Activated naive CD4-positive, alpha-beta T cell treated with anti-CD3 and anti-CD28 coated beads for 36 hours (primary cell): ENCODE data around the gene SLC25A25. TPM values are rescaled to one million over a fixed set of nuclear protein-coding genes. Genes with fewer than 3 reads are reported as not detected.
"Not testable (repeated sequence)": the region's sequence is repeated elsewhere in the genome, so short reads cannot be mapped to it uniquely, and the experiment has no call there.

ENCODE experiments used
- CTCF ChIA-PET: fragments of 350-600 bp; sonication (Branson Sonifier 250); formaldehyde crosslinking; loops from one replicate; lab custom pipeline; 2021; ENCODE audit warnings: antibody characterized with exemption; lab: Charles Lee
- DNase-seq: peaks from one replicate; pipeline ENCODE4 v3.0.0-alpha.2; 2020
- H3K27ac Mint-ChIP-seq: one replicate; pipeline ENCODE4 v1.8.0; 2021; ENCODE audit warnings: mild to moderate bottlenecking, mixed read lengths
- H3K27me3 Mint-ChIP-seq: one replicate; pipeline ENCODE4 v1.8.0; 2021; ENCODE audit warnings: low read depth, mixed read lengths
- H3K36me3 Mint-ChIP-seq: one replicate; pipeline ENCODE4 v1.8.0; 2021; ENCODE audit warnings: low read depth, mixed read lengths
- H3K4me1 Mint-ChIP-seq: one replicate; pipeline ENCODE4 v1.8.0; 2021; ENCODE audit warnings: low read depth, mixed read lengths
- H3K4me3 Mint-ChIP-seq: one replicate; pipeline ENCODE4 v1.8.0; 2021; ENCODE audit warnings: mild to moderate bottlenecking, moderate library complexity, mixed read lengths
- H3K9me3 Mint-ChIP-seq: one replicate; pipeline ENCODE4 v1.8.0; 2021; ENCODE audit warnings: mixed read lengths
- intact Hi-C: fragments of 100-400 bp; cut with micrococcal nuclease; formaldehyde crosslinking; loops from one replicate; pipeline ENCODE4 v1.15.1; 2023
- total RNA-seq, 2 experiments: library from RNA; stranded (reverse); gene quantifications; one replicate each; pipeline ENCODE4 v1.2.3, GENCODE V29; 2021

Gene SLC25A25
- total RNA-seq, 2 experiments from 2014 or later: 12.0 to 12.7 TPM

GRCh38 chr9:128034821-128035652, 33.0 kb upstream of the SLC25A25 start:
- H3K27me3 Mint-ChIP-seq: no peaks in the 10 kb centered on the region
- H3K27ac Mint-ChIP-seq: peak overlapping the region; percentile 62
- no peaks in the 10 kb centered on the region for H3K36me3 Mint-ChIP-seq
- no peaks in the 10 kb centered on the region for H3K9me3 Mint-ChIP-seq
- intact Hi-C loops: loop anchor here (1.0 to 2.0 kb wide), 2 partner anchors 82 to 92 kb away; no protein-coding TSS in a partner anchor
- peak; percentile 78 for DNase-seq
- CTCF ChIA-PET: interaction anchor here (0.5 to 10.4 kb wide), 36 partner anchors 10 to 288 kb away, joined by 3 to 212 read pairs (median 6); partner anchors contain the start of genes DPM2, EEIG1, PIP5KL1 and ST6GALNAC4
- no peak overlapping the region for H3K4me3 Mint-ChIP-seq
- H3K4me1 Mint-ChIP-seq: peaks cover 41% of the 10 kb centered on the region

- intact Hi-C loops, H3K27ac Mint-ChIP-seq, H3K27me3 Mint-ChIP-seq, H3K36me3 Mint-ChIP-seq, H3K9me3 Mint-ChIP-seq, DNase-seq, H3K4me3 Mint-ChIP-seq: not testable (repeated sequence)
- peaks cover 30% of the 10 kb centered on the region for H3K4me1 Mint-ChIP-seq
- CTCF ChIA-PET: interaction anchor here (0.7 to 10.4 kb wide), 13 partner anchors 10 to 115 kb away, joined by 3 to 212 read pairs (median 16); partner anchors contain the start of genes DPM2, EEIG1 and NAIF1
Measured at GRCh38 chr9:128036522-128036921, 31.5 kb upstream of the SLC25A25 start.

GRCh38 chr9:128040783-128041182, 27.2 kb upstream of the SLC25A25 start:
- intact Hi-C loops: loop anchor here (5.0 kb wide), 1 partner anchor 42 kb away; no protein-coding TSS in a partner anchor
- H3K4me1 Mint-ChIP-seq, H3K4me3 Mint-ChIP-seq, CTCF ChIA-PET, H3K27me3 Mint-ChIP-seq, DNase-seq, H3K9me3 Mint-ChIP-seq, H3K36me3 Mint-ChIP-seq, H3K27ac Mint-ChIP-seq: not testable (repeated sequence)

DNA sequence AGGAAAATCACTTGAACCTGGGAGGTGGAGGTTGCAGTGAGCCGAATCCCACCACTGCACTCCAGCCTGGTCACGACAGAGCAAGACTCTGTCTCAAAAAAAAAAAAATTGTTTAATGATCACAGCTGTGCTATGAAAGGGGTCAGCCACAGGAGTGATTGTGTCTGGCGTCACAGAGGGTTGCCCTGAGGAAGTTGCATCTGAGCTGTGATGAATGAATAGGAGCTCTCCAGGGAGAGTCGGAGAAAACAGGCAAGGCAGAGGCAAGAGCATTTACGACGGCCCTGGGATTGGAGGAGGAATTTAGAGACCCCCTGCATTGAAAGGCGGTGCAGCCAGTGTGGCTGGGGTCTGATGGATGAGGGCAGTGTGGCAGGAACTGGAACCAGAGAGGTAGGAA, 26.0 kb upstream of the SLC25A25 start:
- no peaks in the 10 kb centered on the region for H3K9me3 Mint-ChIP-seq
- no peak overlapping the region for H3K4me3 Mint-ChIP-seq
- intact Hi-C loops: loop anchor here (5.0 kb wide), 1 partner anchor 40 kb away; no protein-coding TSS in a partner anchor
- no peaks in the 10 kb centered on the region for H3K36me3 Mint-ChIP-seq
- H3K27ac Mint-ChIP-seq: no peak overlapping the region
- CTCF ChIA-PET: interaction anchor here (1.8 kb wide), 1 partner anchor 87 kb away, joined by 5 read pairs; no protein-coding TSS in a partner anchor
- peaks cover 2% of the 10 kb centered on the region for H3K4me1 Mint-ChIP-seq
- DNase-seq: no peak
- no peaks in the 10 kb centered on the region for H3K27me3 Mint-ChIP-seq

DNA sequence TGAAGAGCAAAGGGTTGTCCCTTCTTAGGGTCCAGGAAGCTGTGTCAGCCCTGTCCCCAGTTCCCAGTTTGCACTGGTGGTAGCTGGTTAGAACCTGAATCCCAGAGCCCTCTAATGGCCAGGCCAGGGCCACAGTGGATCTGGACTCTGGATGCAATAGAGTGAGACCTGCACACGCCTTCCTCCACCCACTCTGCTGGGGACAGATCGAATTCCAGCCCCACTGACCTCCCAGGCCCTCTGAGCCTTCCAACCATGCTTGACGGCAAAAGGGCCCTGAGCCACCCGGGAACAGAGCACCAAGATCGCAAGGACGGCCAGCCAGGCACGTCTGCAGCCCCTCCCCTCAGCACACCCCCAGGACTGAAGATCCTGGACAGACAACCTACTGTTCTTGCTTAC, 24.6 kb upstream of the SLC25A25 start:
- H3K36me3 Mint-ChIP-seq: no peaks in the 10 kb centered on the region

GRCh38 chr9:128045409-128045808, 22.6 kb upstream of the SLC25A25 start:
- H3K27ac Mint-ChIP-seq, H3K9me3 Mint-ChIP-seq, DNase-seq, intact Hi-C loops, H3K4me1 Mint-ChIP-seq, H3K36me3 Mint-ChIP-seq, H3K4me3 Mint-ChIP-seq, H3K27me3 Mint-ChIP-seq: not testable (repeated sequence)
- CTCF ChIA-PET: interaction anchor here (0.6 to 1.2 kb wide), 4 partner anchors 11 to 124 kb away, joined by 3 to 4 read pairs (median 4); no protein-coding TSS in a partner anchor

More for the DNA sequence above, 24.6 kb upstream of the SLC25A25 start:
- Mint-ChIP-seq H3K27ac (no peak overlapping the region), H3K4me3 (no peak overlapping the region), H3K9me3 (no peaks in the 10 kb centered on the region), H3K4me1 (peaks cover 2% of the 10 kb centered on the region), H3K27me3 (no peaks in the 10 kb centered on the region)
- CTCF ChIA-PET: interaction anchor here (1.2 to 1.8 kb wide), 3 partner anchors 28 to 100 kb away, joined by 3 to 8 read pairs (median 5); no protein-coding TSS in a partner anchor
- intact Hi-C loops: loop anchor here (5.0 kb wide), 1 partner anchor 39 kb away; no protein-coding TSS in a partner anchor
- no peak for DNase-seq

GRCh38 chr9:128045831-128046230, 22.2 kb upstream of the SLC25A25 start:
- CTCF ChIA-PET: interaction anchor here (0.9 to 1.4 kb wide), 4 partner anchors 10 to 125 kb away, joined by 3 to 7 read pairs (median 4); no protein-coding TSS in a partner anchor
- intact Hi-C loops: no loop called here

GRCh38 chr9:128047231-128047630, 20.8 kb upstream of the SLC25A25 start:
- H3K36me3 Mint-ChIP-seq: no peaks in the 10 kb centered on the region
- no peak overlapping the region for H3K27ac Mint-ChIP-seq
- H3K4me3 Mint-ChIP-seq: no peak overlapping the region
- H3K4me1 Mint-ChIP-seq: peaks cover 1% of the 10 kb centered on the region
- DNase-seq: no peak
- CTCF ChIA-PET: interaction anchor here (0.7 to 1.4 kb wide), 5 partner anchors 13 to 105 kb away, joined by 3 to 7 read pairs (median 4); no protein-coding TSS in a partner anchor
- H3K27me3 Mint-ChIP-seq: no peaks in the 10 kb centered on the region
- intact Hi-C loops: no loop called here
- no peaks in the 10 kb centered on the region for H3K9me3 Mint-ChIP-seq

More at GRCh38 chr9:128045831-128046230, 22.2 kb upstream of the SLC25A25 start:
- DNase-seq: no peak
- no peaks in the 10 kb centered on the region for H3K27me3 Mint-ChIP-seq
- H3K4me1 Mint-ChIP-seq: peaks cover 4% of the 10 kb centered on the region
- no peaks in the 10 kb centered on the region for H3K9me3 Mint-ChIP-seq
- H3K36me3 Mint-ChIP-seq: no peaks in the 10 kb centered on the region
- H3K27ac Mint-ChIP-seq: no peak overlapping the region
- no peak overlapping the region for H3K4me3 Mint-ChIP-seq

- DNase-seq: no peak
- intact Hi-C loops: no loop called here
- Mint-ChIP-seq H3K4me3 (no peak overlapping the region), H3K36me3 (no peaks in the 10 kb centered on the region), H3K4me1 (peaks cover 1% of the 10 kb centered on the region), H3K27me3 (no peaks in the 10 kb centered on the region), H3K9me3 (no peaks in the 10 kb centered on the region), H3K27ac (no peak overlapping the region)
- CTCF ChIA-PET: interaction anchor here (0.7 to 1.4 kb wide), 2 partner anchors 69 to 531 kb away, joined by 3 to 4 read pairs; no protein-coding TSS in a partner anchor
Measured at GRCh38 chr9:128048663-128049062, 19.4 kb upstream of the SLC25A25 start.

DNA sequence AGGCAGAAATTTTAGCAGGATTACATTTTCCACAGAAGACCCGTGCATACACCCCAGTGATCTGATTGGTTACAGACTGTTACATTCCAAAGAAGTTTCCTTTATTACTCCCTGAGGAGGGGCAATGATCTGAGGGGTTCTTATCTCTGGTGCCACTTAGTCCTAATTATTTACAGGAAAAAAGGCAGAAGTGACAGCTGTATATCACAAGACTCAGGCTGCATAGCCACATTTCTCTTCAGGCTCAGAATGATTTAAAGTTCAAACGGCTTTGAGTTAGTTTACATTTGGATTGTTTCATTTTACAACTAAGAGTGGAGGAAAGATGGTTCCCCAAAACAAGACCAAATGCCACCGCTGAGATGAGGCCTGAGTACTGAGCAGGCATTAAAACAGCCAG, 18.2 kb upstream of the SLC25A25 start:
- Mint-ChIP-seq H3K4me1 (peaks cover 1% of the 10 kb centered on the region), H3K27ac (no peak overlapping the region)
- CTCF ChIA-PET: interaction anchor here (0.6 kb wide), 1 partner anchor 110 kb away, joined by 3 read pairs; no protein-coding TSS in a partner anchor

GRCh38 chr9:128051932-128052709, 15.9 kb upstream of the SLC25A25 start:
- intact Hi-C loops: no loop called here
- Mint-ChIP-seq H3K36me3 (no peaks in the 10 kb centered on the region), H3K4me1 (peaks cover 1% of the 10 kb centered on the region), H3K27me3 (no peaks in the 10 kb centered on the region), H3K4me3 (no peak overlapping the region), H3K27ac (no peak overlapping the region), H3K9me3 (no peaks in the 10 kb centered on the region)
- DNase-seq: no peak
- CTCF ChIA-PET: interaction anchor here (0.7 to 1.4 kb wide), 3 partner anchors 66 to 586 kb away, joined by 3 to 4 read pairs (median 3); no protein-coding TSS in a partner anchor

More for the DNA sequence above, 18.2 kb upstream of the SLC25A25 start:
- Mint-ChIP-seq H3K27me3 (no peaks in the 10 kb centered on the region), H3K9me3 (no peaks in the 10 kb centered on the region), H3K36me3 (no peaks in the 10 kb centered on the region), H3K4me3 (no peak overlapping the region)
- no peak for DNase-seq
- intact Hi-C loops: no loop called here
